Choroid plexus epithelial cell (primary cell): ENCODE measurements around the gene DHRS9.
A peak's percentile ranks its signal among the peaks of the same experiment; 100 is the strongest.

Source experiments
- DNase-seq: peaks from one replicate; pipeline ENCODE4 v3.0.0-alpha.2; 2010; ENCODE audit warnings: low read depth
- H3K4me3 ChIP-seq: 2 replicates; pipeline ENCODE4 v1.5.1; 2011; ENCODE audit warnings: low read depth, mild to moderate bottlenecking, control low read depth, low read length, moderate library complexity
- TF ChIP-seq, protein P1 (sequence below): conservative IDR thresholded peaks from 2 replicates; pipeline ENCODE4 v1.5.1; 2011; ENCODE audit warnings: low read depth, mild to moderate bottlenecking, control low read depth, inconsistent platforms, low read length, moderate library complexity

Gene DHRS9

DNA sequence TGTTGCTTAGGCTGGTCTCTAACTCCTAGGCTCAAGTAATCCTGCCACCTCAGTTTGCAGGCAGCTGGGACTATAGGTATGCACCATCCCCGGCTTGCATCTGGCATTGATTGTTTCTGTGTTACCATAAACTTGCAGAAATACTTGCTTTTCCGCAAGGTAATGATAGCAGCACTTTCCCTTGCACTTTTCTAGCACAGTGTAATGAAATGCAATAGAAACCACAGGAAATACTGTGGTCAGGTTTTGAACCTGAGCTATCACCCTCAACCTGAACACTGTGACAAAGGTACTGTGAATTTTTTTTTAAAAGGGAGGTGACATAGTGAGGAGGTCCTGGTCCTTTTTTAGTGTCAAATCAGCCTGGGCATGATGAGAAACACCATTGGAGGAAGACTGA, 38.3 kb downstream of the DHRS9 start:
- TF ChIP-seq, protein P1, sequence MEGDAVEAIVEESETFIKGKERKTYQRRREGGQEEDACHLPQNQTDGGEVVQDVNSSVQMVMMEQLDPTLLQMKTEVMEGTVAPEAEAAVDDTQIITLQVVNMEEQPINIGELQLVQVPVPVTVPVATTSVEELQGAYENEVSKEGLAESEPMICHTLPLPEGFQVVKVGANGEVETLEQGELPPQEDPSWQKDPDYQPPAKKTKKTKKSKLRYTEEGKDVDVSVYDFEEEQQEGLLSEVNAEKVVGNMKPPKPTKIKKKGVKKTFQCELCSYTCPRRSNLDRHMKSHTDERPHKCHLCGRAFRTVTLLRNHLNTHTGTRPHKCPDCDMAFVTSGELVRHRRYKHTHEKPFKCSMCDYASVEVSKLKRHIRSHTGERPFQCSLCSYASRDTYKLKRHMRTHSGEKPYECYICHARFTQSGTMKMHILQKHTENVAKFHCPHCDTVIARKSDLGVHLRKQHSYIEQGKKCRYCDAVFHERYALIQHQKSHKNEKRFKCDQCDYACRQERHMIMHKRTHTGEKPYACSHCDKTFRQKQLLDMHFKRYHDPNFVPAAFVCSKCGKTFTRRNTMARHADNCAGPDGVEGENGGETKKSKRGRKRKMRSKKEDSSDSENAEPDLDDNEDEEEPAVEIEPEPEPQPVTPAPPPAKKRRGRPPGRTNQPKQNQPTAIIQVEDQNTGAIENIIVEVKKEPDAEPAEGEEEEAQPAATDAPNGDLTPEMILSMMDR = no peak
- H3K4me3 ChIP-seq = no peak overlapping the region
- DNase-seq = no peak

DNA sequence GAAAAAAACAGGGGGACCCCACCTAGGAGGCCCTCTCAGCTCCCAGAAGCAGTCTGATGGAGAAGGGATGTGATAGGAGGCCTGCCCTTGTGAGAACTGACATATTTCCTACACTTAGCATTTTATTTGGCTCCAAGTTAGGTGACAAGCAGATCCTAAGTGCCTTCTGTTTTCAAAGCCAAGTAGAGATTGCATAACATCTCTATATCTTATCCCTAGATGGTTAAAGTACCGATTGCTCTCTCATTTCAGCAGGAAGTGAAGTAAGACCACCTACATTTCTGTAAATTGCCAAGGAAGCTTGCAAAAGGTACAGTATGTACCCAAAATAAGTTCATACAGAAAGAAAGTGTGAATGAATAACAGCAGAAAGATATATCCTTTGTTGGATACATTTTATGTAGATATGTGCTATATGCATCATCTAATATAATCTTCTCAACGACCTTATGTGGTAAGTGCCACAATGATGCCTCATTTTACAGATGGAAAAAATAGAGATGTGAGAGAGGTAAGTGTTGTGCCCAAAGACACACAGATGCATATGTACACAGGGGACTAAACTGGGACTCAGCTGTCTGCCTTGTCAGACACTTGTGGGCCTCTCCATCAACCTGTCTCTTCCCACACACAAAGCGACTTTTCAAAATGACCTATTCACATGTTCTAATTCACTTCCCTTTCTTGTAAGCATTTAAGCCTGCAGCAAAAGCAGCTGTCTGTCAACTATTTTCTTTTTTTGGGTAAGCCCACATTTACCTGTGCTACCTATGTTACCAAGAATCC, 38.9 kb downstream of the DHRS9 start:
- peak; percentile 30 for DNase-seq
- no peak overlapping the region for H3K4me3 ChIP-seq
- TF ChIP-seq, protein P1 = no peak

DNA sequence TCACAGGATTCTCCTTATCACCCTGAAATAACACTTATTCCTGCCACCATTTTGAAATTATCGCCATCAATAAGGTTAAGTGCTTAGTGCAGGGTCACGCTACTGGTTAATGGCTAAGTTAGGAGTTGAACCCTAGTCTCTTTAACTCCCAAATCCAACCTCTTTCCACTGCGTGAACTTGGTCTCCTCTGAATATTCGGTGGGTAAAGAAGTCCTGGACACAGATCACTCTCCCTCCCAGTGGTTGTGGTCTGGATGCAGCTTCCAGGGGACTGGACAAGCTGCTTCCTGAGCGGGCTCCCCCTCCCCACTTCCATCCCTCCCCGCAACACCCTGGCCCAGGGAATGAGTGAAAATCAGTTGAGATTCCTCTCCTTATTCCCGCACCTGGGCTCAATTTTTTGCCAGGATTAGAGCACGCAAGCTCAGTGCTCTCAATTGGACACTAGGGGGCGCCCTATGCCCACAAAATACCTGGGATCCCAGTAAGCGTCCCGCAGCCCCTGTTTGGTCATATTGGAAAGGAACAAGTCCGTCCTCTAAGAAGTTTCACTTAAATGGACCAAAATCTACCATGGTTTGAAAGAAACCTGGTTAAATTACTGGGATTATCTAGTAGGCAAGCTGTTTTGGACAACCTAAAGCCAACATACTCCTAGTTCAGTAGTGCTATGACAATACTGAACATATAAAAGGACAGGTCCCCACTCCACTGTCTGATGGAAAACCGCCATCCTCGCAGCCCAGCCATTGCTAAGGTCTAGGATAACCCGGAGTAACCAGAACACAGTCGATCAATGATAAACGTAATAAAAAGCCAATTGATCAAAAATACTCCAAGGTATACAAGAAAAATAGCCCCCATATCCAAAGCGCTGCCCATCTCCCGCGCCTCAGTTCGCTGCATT, 40.4 kb downstream of the DHRS9 start:
- no peak overlapping the region for H3K4me3 ChIP-seq
- TF ChIP-seq, protein P1 = peak; percentile 90
- DNase-seq = peak; percentile 87

DNA sequence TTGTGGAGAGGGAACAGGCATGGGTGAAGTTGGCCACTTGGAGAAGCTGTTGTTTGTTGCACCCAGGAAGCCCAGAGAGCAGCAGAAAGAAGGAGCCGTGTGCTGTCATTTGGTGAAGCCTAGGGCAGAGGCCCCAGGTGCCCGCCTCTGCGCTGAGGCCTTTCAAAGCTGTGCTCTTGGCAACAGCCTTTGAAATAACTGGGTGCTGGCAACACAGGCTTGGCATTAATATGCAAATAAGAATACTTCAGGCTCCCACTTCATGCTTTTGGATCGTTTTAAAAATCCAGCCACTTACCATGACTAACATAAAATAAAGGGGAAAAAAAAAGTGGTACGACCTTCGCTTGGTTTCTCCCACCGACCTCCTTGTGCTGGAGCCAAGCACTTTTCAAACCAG, 41.1 kb downstream of the DHRS9 start:
- no peak for DNase-seq
- TF ChIP-seq, protein P1 = no peak
- no peak overlapping the region for H3K4me3 ChIP-seq

DNA sequence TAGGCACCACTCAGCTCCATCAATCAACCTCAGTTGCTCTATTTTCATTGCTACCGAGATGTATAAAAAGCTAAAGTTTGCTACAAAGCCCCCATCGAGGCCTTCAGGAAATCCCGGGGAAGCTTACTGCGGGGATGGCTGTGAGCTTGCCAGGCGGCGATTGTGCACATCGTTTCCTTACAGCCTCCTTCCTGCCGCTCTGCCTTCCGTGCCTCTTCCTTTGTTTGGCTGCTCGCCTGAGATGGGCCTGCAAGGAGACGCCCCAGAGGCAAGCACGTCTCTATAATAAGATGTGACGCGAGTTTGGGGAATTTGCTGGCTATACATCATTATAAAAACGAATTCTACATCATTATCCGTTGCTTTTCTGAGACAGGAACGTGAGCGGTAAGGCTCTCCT, 41.6 kb downstream of the DHRS9 start:
- TF ChIP-seq, protein P1 = no peak
- no peak overlapping the region for H3K4me3 ChIP-seq

DNA sequence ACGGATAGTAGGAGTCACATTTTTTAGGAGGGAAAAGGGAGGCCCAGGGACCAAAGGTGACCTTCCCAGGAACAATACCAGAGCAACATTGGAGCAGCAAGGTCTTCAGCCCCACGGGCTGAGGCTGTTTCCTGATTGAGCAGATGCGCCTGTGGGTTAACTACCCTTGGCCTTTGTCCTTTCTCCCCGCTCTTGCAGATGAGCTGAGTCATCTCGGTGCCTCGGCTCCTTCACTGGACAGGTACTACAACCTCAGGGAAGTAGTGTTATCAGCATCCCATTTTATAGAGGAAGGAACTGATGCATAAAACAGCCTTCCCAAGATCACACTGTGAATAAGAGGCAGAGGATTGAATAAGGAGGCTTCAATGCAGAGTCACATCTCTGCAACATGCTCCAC, 43.5 kb downstream of the DHRS9 start:
- no peak overlapping the region for H3K4me3 ChIP-seq
- TF ChIP-seq, protein P1 = no peak
- DNase-seq = no peak

More for the DNA sequence above, 41.6 kb downstream of the DHRS9 start:
- no peak for DNase-seq
